Measurements from ENCODE around the gene USP3. TPM values are rescaled to one million over a fixed set of nuclear protein-coding genes. Genes with fewer than 3 reads are reported as not detected.

Gene USP3
- total and polyA plus RNA-seq, 10 of the 15 experiments (the other 5 are each of a cell fraction or from before 2014, with no cell fraction given) = 23.8 to 64.5 (median 50.3) TPM

DNA sequence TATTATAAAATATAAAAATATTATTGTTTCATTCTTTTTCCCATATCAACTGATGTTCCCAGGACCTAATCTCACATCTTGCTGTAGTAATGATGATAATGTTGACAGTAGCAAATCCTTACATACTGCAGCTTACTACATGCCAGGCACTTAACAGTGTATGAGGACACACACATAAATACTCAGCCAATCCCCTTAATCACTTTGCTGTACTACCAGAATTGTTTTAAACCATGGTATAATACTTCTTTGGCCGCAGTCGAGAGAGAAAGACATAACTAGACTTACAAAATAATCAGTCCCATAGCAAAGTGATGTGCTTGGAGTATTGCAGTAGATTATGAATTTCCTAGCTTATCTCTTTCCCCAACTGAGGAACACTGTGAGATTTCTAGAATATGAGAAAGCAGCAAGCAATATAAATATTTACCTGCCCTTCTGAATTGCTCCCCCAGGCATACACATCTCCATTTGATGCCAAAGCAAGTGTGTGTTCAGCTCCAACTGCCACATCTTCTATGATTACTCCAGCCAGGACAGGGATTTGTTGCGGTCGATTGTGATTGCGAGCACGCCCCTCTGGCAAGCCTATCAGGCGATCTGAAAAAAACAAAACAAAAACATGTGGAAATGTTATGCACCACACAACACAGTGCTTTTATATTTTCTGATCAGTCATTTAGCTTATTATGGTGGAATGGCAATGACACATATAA, 125.8 kb downstream of the USP3 start:
- 98% methylated on average over 7 of the region's 7 CpGs for WGBS (ENCODE audit: insufficient coverage, insufficient replicate concordance, low lambda C conversion rate, missing lambda C conversion rate)
- Histone ChIP-seq H3K4me1 (ENCODE audit: control insufficient read depth, insufficient read depth, low read length) (peaks cover 18% of the 10 kb centered on the region), H3K27me3 (replicated peaks in 1 of 2; ENCODE audit: control insufficient read depth in 2 of 2, insufficient read depth in 2 of 2, low read length in 1 of 2) (no peaks in the 10 kb centered on the region), H2AFZ (ENCODE audit: control insufficient read depth, low read depth, low read length) (no peak overlapping the region), H3K36me3 (ENCODE audit: control insufficient read depth in 2 of 2, insufficient read depth in 2 of 2, low read length in 1 of 2) (peaks cover 7 to 27% of the 10 kb centered on the region in 2 experiments), H3K9ac (ENCODE audit: control insufficient read depth, insufficient read depth, low read length) (no peak overlapping the region), H3K79me2 (ENCODE audit: control insufficient read depth, insufficient read depth, low read length) (no peaks in the 10 kb centered on the region), H3K9me3 (replicated peaks; ENCODE audit: control insufficient read depth, insufficient read depth, low read length) (no peaks in the 10 kb centered on the region), H4K20me1 (ENCODE audit: control insufficient read depth, insufficient read depth) (no peaks in the 10 kb centered on the region), H3K27ac (ENCODE audit: control insufficient read depth, insufficient read depth) (no peak overlapping the region), H3K4me3 (no peak overlapping the region), H3K4me2 (ENCODE audit: control insufficient read depth, insufficient read depth) (no peak overlapping the region)
- ChIA-PET POLR2A (no interaction called here), CTCF (interaction anchor here (2.0 to 5.0 kb wide), 2 partner anchors 11 to 20 kb away, joined by 7 to 29 read pairs; no protein-coding TSS in a partner anchor), RAD21 (ENCODE audit: unreplicated experiment) (interaction anchor here (0.5 to 2.0 kb wide), 5 partner anchors 15 to 461 kb away, joined by 3 to 5 read pairs (median 4); no protein-coding TSS in a partner anchor), SMC1A (ENCODE audit: uncharacterized antibody, unreplicated experiment) (interaction anchor here (1.4 to 5.0 kb wide), 2 partner anchors 10 to 20 kb away, joined by 6 to 43 read pairs; no protein-coding TSS in a partner anchor)
- ATAC-seq (no peak), DNase-seq (ENCODE audit: low read depth, low spot score) (no peak), FAIRE-seq (no peak)
- intact Hi-C loops (cut with micrococcal nuclease; ENCODE audit: unreplicated experiment) (no loop called here), in situ Hi-C loops (cut with MboI) (no loop called here)
- BruUV-seq (replicated peaks) = no TSS peak
- TF ChIP-seq NBN (IDR thresholded peaks at IDR 0.05) (no peak), ATF7 (IDR thresholded peaks at IDR 0.05; ENCODE audit: low read depth) (no peak), RB1 (IDR thresholded peaks at IDR 0.05; ENCODE audit: borderline replicate concordance) (no peak), SMC3 (IDR thresholded peaks at IDR 0.05; ENCODE audit: borderline replicate concordance, low read length) (no peak), MTA3 (IDR thresholded peaks at IDR 0.05; ENCODE audit: borderline replicate concordance, low read length) (no peak), YY1 (IDR thresholded peaks at IDR 0.05; ENCODE audit: low read depth, low read length) (no peak), GABPA (IDR thresholded peaks at IDR 0.05; ENCODE audit: low read depth) (no peak), TCF12 (IDR thresholded peaks at IDR 0.05; ENCODE audit: low read depth, low read length) (no peak), SREBF1 (IDR thresholded peaks at IDR 0.05; ENCODE audit: low read length) (no peak), KAT2A (conservative IDR thresholded peaks at IDR 0.05; ENCODE audit: control insufficient read depth, low read depth, low read length) (no peak), POLR2A (IDR thresholded peaks at IDR 0.05; ENCODE audit: low read depth, low read length) (no peak), BRCA1 (IDR thresholded peaks at IDR 0.05; ENCODE audit: low read depth, low read length) (no peak), CBX3 (IDR thresholded peaks at IDR 0.05; ENCODE audit: borderline replicate concordance, low read depth) (no peak), RFX5 (IDR thresholded peaks at IDR 0.05; ENCODE audit: low read depth, low read length) (no peak), PML (IDR thresholded peaks at IDR 0.05; ENCODE audit: low read length) (no peak)
- TF ChIP-seq, protein P1, sequence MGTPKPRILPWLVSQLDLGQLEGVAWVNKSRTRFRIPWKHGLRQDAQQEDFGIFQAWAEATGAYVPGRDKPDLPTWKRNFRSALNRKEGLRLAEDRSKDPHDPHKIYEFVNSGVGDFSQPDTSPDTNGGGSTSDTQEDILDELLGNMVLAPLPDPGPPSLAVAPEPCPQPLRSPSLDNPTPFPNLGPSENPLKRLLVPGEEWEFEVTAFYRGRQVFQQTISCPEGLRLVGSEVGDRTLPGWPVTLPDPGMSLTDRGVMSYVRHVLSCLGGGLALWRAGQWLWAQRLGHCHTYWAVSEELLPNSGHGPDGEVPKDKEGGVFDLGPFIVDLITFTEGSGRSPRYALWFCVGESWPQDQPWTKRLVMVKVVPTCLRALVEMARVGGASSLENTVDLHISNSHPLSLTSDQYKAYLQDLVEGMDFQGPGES (IDR thresholded peaks at IDR 0.05) = no peak
- TF ChIP-seq, protein P2, sequence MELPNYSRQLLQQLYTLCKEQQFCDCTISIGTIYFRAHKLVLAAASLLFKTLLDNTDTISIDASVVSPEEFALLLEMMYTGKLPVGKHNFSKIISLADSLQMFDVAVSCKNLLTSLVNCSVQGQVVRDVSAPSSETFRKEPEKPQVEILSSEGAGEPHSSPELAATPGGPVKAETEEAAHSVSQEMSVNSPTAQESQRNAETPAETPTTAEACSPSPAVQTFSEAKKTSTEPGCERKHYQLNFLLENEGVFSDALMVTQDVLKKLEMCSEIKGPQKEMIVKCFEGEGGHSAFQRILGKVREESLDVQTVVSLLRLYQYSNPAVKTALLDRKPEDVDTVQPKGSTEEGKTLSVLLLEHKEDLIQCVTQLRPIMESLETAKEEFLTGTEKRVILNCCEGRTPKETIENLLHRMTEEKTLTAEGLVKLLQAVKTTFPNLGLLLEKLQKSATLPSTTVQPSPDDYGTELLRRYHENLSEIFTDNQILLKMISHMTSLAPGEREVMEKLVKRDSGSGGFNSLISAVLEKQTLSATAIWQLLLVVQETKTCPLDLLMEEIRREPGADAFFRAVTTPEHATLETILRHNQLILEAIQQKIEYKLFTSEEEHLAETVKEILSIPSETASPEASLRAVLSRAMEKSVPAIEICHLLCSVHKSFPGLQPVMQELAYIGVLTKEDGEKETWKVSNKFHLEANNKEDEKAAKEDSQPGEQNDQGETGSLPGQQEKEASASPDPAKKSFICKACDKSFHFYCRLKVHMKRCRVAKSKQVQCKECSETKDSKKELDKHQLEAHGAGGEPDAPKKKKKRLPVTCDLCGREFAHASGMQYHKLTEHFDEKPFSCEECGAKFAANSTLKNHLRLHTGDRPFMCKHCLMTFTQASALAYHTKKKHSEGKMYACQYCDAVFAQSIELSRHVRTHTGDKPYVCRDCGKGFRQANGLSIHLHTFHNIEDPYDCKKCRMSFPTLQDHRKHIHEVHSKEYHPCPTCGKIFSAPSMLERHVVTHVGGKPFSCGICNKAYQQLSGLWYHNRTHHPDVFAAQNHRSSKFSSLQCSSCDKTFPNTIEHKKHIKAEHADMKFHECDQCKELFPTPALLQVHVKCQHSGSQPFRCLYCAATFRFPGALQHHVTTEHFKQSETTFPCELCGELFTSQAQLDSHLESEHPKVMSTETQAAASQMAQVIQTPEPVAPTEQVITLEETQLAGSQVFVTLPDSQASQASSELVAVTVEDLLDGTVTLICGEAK (IDR thresholded peaks at IDR 0.05; ENCODE audit: borderline replicate concordance) = no peak
- TF ChIP-seq, protein P3, sequence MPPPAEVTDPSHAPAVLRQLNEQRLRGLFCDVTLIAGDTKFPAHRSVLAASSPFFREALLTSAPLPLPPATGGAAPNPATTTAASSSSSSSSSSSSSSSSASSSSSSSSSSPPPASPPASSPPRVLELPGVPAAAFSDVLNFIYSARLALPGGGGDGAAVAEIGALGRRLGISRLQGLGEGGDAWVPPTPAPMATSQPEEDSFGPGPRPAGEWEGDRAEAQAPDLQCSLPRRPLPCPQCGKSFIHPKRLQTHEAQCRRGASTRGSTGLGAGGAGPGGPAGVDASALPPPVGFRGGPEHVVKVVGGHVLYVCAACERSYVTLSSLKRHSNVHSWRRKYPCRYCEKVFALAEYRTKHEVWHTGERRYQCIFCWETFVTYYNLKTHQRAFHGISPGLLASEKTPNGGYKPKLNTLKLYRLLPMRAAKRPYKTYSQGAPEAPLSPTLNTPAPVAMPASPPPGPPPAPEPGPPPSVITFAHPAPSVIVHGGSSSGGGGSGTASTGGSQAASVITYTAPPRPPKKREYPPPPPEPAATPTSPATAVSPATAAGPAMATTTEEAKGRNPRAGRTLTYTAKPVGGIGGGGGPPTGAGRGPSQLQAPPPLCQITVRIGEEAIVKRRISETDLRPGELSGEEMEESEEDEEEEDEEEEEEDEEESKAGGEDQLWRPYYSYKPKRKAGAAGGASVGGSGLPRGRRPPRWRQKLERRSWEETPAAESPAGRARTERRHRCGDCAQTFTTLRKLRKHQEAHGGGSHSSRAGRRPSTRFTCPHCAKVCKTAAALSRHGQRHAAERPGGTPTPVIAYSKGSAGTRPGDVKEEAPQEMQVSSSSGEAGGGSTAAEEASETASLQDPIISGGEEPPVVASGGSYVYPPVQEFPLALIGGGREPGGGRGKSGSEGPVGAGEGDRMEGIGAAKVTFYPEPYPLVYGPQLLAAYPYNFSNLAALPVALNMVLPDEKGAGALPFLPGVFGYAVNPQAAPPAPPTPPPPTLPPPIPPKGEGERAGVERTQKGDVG (CRISPR knock-in tag; IDR thresholded peaks at IDR 0.05) = no peak
